AG08395 (cell line): ENCODE results near the gene SLC31A1.
"Not testable (repeated sequence)": the region's sequence is repeated elsewhere in the genome, so short reads cannot be mapped to it uniquely, and the experiment has no call there.

ENCODE experiments used
- DNase-seq: peaks from one replicate; pipeline ENCODE4 v3.0.0; 2012; ENCODE audit warnings: mixed read lengths, low spot score

The SLC31A1 gene

DNA sequence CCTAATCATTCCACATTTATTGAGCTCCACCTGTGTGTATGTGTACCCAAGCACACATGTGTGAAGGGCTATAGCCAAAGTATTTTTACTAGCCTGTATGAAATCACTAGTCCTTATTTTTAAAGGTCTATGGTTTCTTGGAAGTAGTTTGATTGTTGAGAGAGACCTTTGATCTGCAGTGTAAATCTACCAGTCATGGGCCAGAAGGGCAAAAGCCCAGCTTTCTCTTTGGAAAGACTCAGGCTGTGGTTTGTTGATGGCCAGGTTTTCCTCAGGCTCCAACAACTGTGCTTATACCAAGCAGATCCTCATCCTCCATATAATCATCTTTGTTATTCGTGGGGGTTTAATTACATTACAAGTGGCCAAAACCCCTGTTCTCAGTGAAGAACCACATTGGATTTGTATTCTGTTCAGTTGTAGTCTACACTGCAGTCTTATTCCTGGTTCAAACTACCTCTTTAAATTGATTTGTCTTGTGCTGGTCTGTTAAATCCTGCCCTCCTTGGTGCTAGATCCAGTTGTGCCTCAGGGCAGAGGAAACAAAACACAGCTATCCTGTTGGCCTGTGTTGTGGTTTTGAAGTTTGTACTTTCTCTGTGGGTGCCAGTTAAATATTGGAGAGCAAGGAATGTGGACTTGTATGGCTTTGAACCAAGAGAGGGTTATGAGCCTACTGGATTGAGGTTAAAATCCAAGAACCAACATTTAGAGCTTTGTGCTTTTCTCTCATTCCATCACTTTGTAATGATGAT lies 40.8 kb downstream of the SLC31A1 start:
- DNase-seq = no peak

GRCh38 chr9:113266174-113266573 lies 44.8 kb downstream of the SLC31A1 start:
- DNase-seq = no peak

GRCh38 chr9:113267911-113268566 lies 46.7 kb downstream of the SLC31A1 start:
- DNase-seq = no peak

DNA sequence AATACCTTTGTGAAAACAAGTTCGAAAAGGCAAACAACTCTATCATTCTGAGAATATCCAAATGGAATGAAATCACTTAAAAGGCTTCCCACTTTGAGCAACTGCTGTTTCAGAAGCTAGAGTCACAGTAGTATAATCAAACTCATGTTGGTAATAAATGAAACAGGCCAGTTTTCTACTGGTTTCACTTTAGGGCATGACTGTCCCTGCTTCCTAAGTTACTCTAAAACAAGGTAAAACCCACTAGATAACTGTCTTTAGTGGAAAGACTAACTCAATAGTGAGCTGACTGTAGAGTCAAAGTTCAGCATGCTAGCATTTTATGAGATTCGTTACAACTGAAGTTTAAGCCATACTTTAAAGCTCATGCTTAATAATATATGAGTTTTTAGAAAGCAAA lies 48.0 kb downstream of the SLC31A1 start:
- no peak for DNase-seq

DNA sequence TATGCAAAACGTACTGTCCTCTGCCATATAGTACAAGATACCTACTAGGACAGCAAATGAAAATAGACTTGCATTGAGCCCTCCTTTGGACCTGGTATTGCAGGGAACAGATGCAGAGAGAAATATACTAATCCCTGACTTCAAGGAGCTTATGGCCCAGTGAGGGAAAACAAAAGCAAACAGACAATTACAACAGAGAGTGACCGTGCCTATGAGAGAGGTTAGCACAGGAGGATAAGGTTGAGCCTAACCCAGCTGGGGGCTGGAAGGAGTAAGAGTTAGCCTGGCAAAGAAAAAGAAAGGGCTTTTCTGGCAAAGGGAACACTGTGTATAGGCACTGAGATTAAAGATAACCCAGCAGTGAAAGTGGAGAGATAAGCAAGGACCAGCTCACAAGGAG lies 48.5 kb downstream of the SLC31A1 start:
- DNase-seq = no peak

- peak; percentile 67 for DNase-seq
Measured at GRCh38 chr9:113274474-113275156, 53.3 kb downstream of the SLC31A1 start.

GRCh38 chr9:113275157-113276131 lies 54.1 kb downstream of the SLC31A1 start, which contains the start of the genes CDC26 and PRPF4:
CDC26 (minus strand) TSS chr9:113275572; CDS start chr9:113272507, 3,065 bp downstream.
PRPF4 (plus strand) TSS chr9:113275658; CDS start chr9:113275744, 86 bp downstream.
- DNase-seq = peak; percentile 98

- no peak for DNase-seq
Measured at GRCh38 chr9:113278840-113279239, 57.5 kb downstream of the SLC31A1 start.

- no peak for DNase-seq
Measured at GRCh38 chr9:113281356-113281755, 60.0 kb downstream of the SLC31A1 start.

DNA sequence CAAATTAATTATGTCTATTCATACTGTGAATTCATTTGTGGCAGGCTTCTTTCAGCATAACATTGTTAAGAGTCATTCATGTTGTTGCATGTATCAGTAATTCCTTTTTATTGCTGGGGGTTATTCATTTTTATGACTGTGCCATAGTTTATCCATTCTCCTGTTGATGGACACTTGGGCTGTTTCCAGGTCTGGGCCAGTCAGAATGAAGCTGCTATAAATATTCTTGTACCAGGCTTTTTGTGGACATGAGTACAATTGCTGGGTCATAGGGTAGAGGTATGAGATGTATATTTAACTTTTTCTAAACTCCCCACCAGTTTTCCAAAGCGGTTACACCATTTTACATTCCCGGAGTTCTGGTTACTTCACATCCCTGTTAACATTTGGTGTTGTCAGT lies 67.7 kb downstream of the SLC31A1 start:
- DNase-seq = no peak

- no peak for DNase-seq
Measured at GRCh38 chr9:113290052-113290607, 68.8 kb downstream of the SLC31A1 start.

DNA sequence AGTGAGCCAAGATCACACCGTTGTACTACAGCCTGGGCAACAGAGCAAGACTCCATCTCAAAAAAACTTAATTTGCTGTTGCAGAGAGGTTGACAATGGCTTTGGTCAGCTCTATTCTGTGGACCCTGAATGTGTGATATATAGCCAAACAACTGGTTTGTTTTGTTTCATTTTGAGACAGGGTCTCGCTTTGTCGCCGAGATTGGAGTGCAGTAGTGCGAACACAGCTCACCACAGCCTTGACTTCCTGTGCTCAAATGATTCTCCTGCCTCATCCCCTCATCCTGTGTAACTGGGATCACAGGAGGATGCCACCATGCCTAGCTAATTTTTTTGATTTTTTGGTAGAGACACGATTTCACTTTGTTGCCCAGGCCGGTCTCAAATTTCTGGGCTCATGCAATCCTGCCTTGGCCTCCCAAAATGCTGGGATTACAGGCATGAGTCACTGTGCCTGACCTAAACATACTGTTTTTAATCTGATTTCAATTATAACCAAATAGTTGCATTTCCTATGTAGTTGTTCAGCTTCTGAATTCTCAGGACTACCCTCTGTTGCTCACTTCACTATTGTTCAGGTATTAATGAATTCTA lies 72.0 kb downstream of the SLC31A1 start:
- DNase-seq = no peak

DNA sequence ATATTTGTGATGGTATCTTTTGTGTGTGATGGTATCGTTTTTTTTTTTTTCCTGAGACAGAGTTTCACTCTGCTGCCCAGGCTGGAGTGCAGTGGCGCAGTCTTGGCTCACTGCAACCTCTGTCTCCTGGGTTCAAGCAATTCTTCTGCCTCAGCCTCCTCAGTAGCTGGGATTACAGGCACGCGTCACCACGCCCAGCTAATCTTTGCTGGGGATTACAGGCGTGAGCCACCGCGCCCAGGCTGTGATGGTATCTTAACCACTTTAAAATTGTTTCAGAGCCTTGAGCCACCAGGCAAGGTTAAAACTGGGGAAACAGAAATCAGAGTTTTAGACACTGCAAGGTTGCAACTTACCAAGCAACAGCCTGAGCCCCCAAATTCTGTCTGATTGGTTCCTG lies 74.9 kb downstream of the SLC31A1 start:
- DNase-seq = not testable (repeated sequence)

DNA sequence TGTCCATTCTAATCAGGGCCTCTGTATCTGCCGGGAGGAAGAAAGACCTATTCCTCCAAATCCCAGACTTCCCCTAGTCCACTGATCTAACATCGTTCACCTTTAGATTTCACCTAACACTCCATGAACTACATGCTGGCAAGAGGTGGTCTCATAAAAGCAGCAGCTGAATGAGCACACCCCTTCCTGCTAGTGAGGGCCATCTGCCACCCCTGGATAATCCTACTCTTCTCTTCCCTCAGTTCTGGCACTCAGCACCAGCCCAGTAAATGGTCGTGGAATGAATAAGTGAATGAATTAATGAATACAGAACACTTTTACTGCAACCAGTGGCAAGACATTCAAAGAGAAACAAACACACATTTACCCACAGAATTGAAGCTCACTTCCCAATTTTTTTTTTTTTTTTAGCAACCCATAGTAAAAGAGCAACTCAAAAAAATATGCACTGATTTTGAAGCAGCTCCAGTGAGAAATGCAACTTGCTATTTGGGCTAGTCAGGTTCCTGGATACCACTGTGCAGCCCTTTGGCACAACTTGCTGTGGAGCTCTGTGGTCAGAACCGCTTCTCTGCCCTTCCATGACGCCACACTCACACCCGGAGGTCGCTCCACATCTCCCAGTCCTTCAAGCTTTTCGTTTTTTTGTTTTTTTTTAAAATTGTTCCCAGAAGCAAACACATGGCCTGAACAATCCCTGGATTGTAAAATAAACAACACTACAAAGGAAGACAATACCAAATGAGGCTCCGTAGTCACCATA lies 75.6 kb downstream of the SLC31A1 start:
- no peak for DNase-seq

GRCh38 chr9:113298311-113298710 lies 77.0 kb downstream of the SLC31A1 start:
- no peak for DNase-seq

- no peak for DNase-seq
Measured at GRCh38 chr9:113298924-113299770, 77.8 kb downstream of the SLC31A1 start.

GRCh38 chr9:113299800-113300292 lies 78.5 kb downstream of the SLC31A1 start:
- no peak for DNase-seq

DNA sequence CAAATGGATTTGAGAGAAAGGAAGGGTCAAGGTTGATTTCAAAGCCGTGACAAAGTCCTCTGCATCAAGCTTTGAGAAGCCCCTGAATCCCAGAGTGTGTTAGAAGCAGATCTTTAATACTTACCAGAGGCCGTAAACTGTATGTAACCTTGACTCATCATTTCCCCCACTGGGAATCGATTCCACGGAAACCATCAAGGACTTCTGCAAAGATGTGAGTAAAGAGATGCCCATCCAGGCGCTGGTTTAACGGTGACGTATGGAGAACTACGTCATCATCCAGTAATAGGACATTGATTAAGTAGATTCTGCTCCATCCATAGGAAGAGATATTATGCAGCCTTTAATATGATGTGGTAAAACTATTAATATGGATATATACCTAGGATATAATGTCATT lies 80.2 kb downstream of the SLC31A1 start:
- DNase-seq = no peak

- DNase-seq = no peak
Measured at GRCh38 chr9:113302792-113303418, 81.6 kb downstream of the SLC31A1 start, which contains the start of gene RNF183. RNF183 (minus strand) TSS chr9:113303376; CDS start chr9:113298184, 5,192 bp downstream.
